Activated T-cell treated with anti-CD3 and anti-CD28 coated beads for 24 hours (primary cell): ENCODE data around the gene ELOVL6.
"Not testable (repeated sequence)": the region's sequence is repeated elsewhere in the genome, so short reads cannot be mapped to it uniquely, and the experiment has no call there.

Experiments used
- DNase-seq: peaks from one replicate; pipeline ENCODE4 v3.0.0-alpha.2; 2020; ENCODE audit warnings: low read depth

ELOVL6 gene

GRCh38 chr4:110074570-110074969, 123.8 kb downstream of the ELOVL6 start:
- no peak for DNase-seq

GRCh38 chr4:110073053-110073845, 125.2 kb downstream of the ELOVL6 start:
- no peak for DNase-seq

GRCh38 chr4:110071466-110071865, 126.9 kb downstream of the ELOVL6 start:
- DNase-seq = no peak

- no peak for DNase-seq
Measured at GRCh38 chr4:110068248-110068647, 130.2 kb downstream of the ELOVL6 start.

- DNase-seq = no peak
Measured at GRCh38 chr4:110064934-110065333, 133.5 kb downstream of the ELOVL6 start.

GRCh38 chr4:110064295-110064694, 134.1 kb downstream of the ELOVL6 start:
- DNase-seq = no peak

- DNase-seq = no peak
Measured at GRCh38 chr4:110062166-110062565, 136.2 kb downstream of the ELOVL6 start.

GRCh38 chr4:110061076-110061475, 137.3 kb downstream of the ELOVL6 start:
- no peak for DNase-seq

- no peak for DNase-seq
Measured at GRCh38 chr4:110059556-110060191, 138.7 kb downstream of the ELOVL6 start.

GRCh38 chr4:110058677-110059076, 139.7 kb downstream of the ELOVL6 start:
- no peak for DNase-seq

- DNase-seq = no peak
Measured at GRCh38 chr4:110055158-110055768, 143.2 kb downstream of the ELOVL6 start.

GRCh38 chr4:110049951-110050925, 148.2 kb downstream of the ELOVL6 start:
- DNase-seq = peak; percentile 36

GRCh38 chr4:110046588-110047049, 151.8 kb downstream of the ELOVL6 start:
- DNase-seq = no peak

- DNase-seq = no peak
Measured at GRCh38 chr4:110042545-110043517, 155.6 kb downstream of the ELOVL6 start.

- DNase-seq = no peak
Measured at GRCh38 chr4:110041735-110042134, 156.7 kb downstream of the ELOVL6 start.

- DNase-seq = not testable (repeated sequence)
Measured at GRCh38 chr4:110039164-110039563, 159.3 kb downstream of the ELOVL6 start.

- DNase-seq = no peak
Measured at GRCh38 chr4:110034026-110034393, 164.4 kb downstream of the ELOVL6 start.

- no peak for DNase-seq
Measured at GRCh38 chr4:110033355-110034025, 164.9 kb downstream of the ELOVL6 start.

- DNase-seq = no peak
Measured at GRCh38 chr4:110032603-110033002, 165.8 kb downstream of the ELOVL6 start.

GRCh38 chr4:110025718-110026117, 172.7 kb downstream of the ELOVL6 start:
- no peak for DNase-seq
